H9 (cell line): ENCODE measurements around the gene FHL1. TPM values are rescaled to one million over a fixed set of nuclear protein-coding genes. Genes with fewer than 3 reads are reported as not detected.

Experiments
- DNase-seq: peaks from one replicate; pipeline ENCODE4 v3.0.0-alpha.2; 2017
- H2AFZ ChIP-seq: one replicate; pipeline ENCODE4 v1.6.1; 2013; ENCODE audit warnings: mild to moderate bottlenecking, low read length, control low read depth, moderate library complexity
- H2AK5ac ChIP-seq: 2 replicates; pipeline ENCODE4 v1.6.1; 2013; ENCODE audit warnings: low read length, control low read depth, mixed read lengths; ENCODE audit not compliant: insufficient read length
- H2BK120ac ChIP-seq: one replicate; pipeline ENCODE4 v1.6.1; 2013; ENCODE audit warnings: low read depth, mild to moderate bottlenecking, low read length, control low read depth, inconsistent platforms; ENCODE audit not compliant: poor library complexity, severe bottlenecking
- H2BK12ac ChIP-seq: 2 replicates; pipeline ENCODE4 v1.6.1; 2013; ENCODE audit warnings: low read length, control low read depth, mixed read lengths, low read depth; ENCODE audit not compliant: insufficient read length
- H2BK15ac ChIP-seq: 2 replicates; pipeline ENCODE4 v1.6.1; 2013; ENCODE audit warnings: low read depth, low read length, control low read depth
- H2BK20ac ChIP-seq: one replicate; pipeline ENCODE4 v1.6.1; 2013; ENCODE audit warnings: low read depth, mild to moderate bottlenecking, low read length, control low read depth, inconsistent platforms; ENCODE audit not compliant: poor library complexity, severe bottlenecking
- H2BK5ac ChIP-seq: 2 replicates; pipeline ENCODE4 v1.6.1; 2013; ENCODE audit warnings: low read length, control low read depth, mixed read lengths; ENCODE audit not compliant: insufficient read length
- H3K14ac ChIP-seq: 2 replicates; pipeline ENCODE4 v1.6.1; 2013; ENCODE audit warnings: low read length, control low read depth; ENCODE audit not compliant: insufficient read depth
- H3K18ac ChIP-seq: 2 replicates; pipeline ENCODE4 v1.6.1; 2013; ENCODE audit warnings: low read depth, mild to moderate bottlenecking, mixed read lengths, low read length, control low read depth; ENCODE audit not compliant: insufficient read length
- H3K23ac ChIP-seq: 2 replicates; pipeline ENCODE4 v1.6.1; 2013; ENCODE audit warnings: low read length, control low read depth, mixed read lengths, low read depth; ENCODE audit not compliant: insufficient read length
- H3K23me2 ChIP-seq: 2 replicates; pipeline ENCODE4 v1.6.1; 2013; ENCODE audit warnings: low read depth, mild to moderate bottlenecking, mixed read lengths, low read length, control low read depth; ENCODE audit not compliant: insufficient read length, poor library complexity, severe bottlenecking
- H3K27ac ChIP-seq: 2 replicates; pipeline ENCODE4 v1.5.1; 2013; ENCODE audit warnings: low read length, control low read depth, mixed read lengths, low read depth; ENCODE audit not compliant: insufficient read length
- H3K27me3 ChIP-seq: 2 replicates; pipeline ENCODE4 v1.6.1; 2013; ENCODE audit warnings: low read length, control low read depth, inconsistent platforms; ENCODE audit not compliant: insufficient read depth
- H3K4ac ChIP-seq: 2 replicates; pipeline ENCODE4 v1.6.1; 2013; ENCODE audit warnings: low read depth, mild to moderate bottlenecking, control low read depth, inconsistent platforms, low read length, moderate library complexity
- H3K4me1 ChIP-seq: 2 replicates; pipeline ENCODE4 v1.6.1; 2013; ENCODE audit warnings: low read length, control low read depth, inconsistent platforms; ENCODE audit not compliant: insufficient read depth
- H3K4me2 ChIP-seq: 2 replicates; pipeline ENCODE4 v1.6.1; 2013; ENCODE audit warnings: low read length, control low read depth, mixed read lengths; ENCODE audit not compliant: insufficient read length, insufficient read depth
- H3K56ac ChIP-seq: 2 replicates; pipeline ENCODE4 v1.6.1; 2013; ENCODE audit warnings: low read depth, mild to moderate bottlenecking, mixed read lengths, low read length, control low read depth; ENCODE audit not compliant: insufficient read length
- H3K79me1 ChIP-seq: 2 replicates; pipeline ENCODE4 v1.6.1; 2013; ENCODE audit warnings: low read depth, mild to moderate bottlenecking, moderate library complexity, low read length, control low read depth, inconsistent platforms; ENCODE audit not compliant: insufficient read depth, poor library complexity, severe bottlenecking
- H3K79me2 ChIP-seq: 2 replicates; pipeline ENCODE4 v1.6.1; 2013; ENCODE audit warnings: low read length, control low read depth, inconsistent platforms; ENCODE audit not compliant: insufficient read depth
- H3K9ac ChIP-seq: 2 replicates; pipeline ENCODE4 v1.6.1; 2013; ENCODE audit warnings: low read length, control low read depth, mixed read lengths; ENCODE audit not compliant: insufficient read length; ENCODE audit errors: extremely low read depth
- H3K9me3 ChIP-seq: one replicate; pipeline ENCODE4 v1.6.1; 2013; ENCODE audit warnings: low read depth, low read length, inconsistent platforms; ENCODE audit not compliant: control insufficient read depth
- H3T11ph ChIP-seq: one replicate; pipeline ENCODE4 v1.6.1; 2013; ENCODE audit warnings: mild to moderate bottlenecking, low read length, control low read depth, inconsistent platforms
- H4K20me1 ChIP-seq: one replicate; pipeline ENCODE4 v1.6.1; 2013; ENCODE audit not compliant: control insufficient read depth, insufficient read length, insufficient read depth
- H4K5ac ChIP-seq: 2 replicates; pipeline ENCODE4 v1.6.1; 2013; ENCODE audit warnings: low read depth, mild to moderate bottlenecking, mixed read lengths, low read length, control low read depth; ENCODE audit not compliant: insufficient read length
- H4K8ac ChIP-seq: replicated peaks from 2 replicates; pipeline ENCODE4 v1.6.1; 2013; ENCODE audit warnings: low read length, control low read depth, mixed read lengths, low read depth; ENCODE audit not compliant: insufficient read length
- H4K91ac ChIP-seq: 2 replicates; pipeline ENCODE4 v1.6.1; 2013; ENCODE audit warnings: low read depth, mild to moderate bottlenecking, moderate library complexity, mixed read lengths, low read length, control low read depth; ENCODE audit not compliant: insufficient read length
- H3K27ac Mint-ChIP-seq, 3 experiments: 2 replicates in 2 of 3; 3 replicates in 1 of 3; pipeline ENCODE4 v1.8.0; 2020 to 2021; ENCODE audit warnings: mixed read lengths in 3 of 3, mild to moderate bottlenecking in 1 of 3, moderate library complexity in 1 of 3
- H3K27me3 Mint-ChIP-seq: 2 replicates; pipeline ENCODE4 v1.8.0; 2021; ENCODE audit warnings: low read depth, mild to moderate bottlenecking, moderate library complexity, mixed read lengths
- H3K36me3 Mint-ChIP-seq, 3 experiments: 2 replicates in 2 of 3; 3 replicates in 1 of 3; pipeline ENCODE4 v1.8.0; 2020 to 2021; ENCODE audit warnings: low read depth in 3 of 3, mixed read lengths in 3 of 3; ENCODE audit not compliant: insufficient read depth in 1 of 3
- H3K4me1 Mint-ChIP-seq, 2 experiments: 2 replicates each; pipeline ENCODE4 v1.8.0; 2020; ENCODE audit warnings: mixed read lengths in 2 of 2
- H3K4me3 Mint-ChIP-seq, 2 experiments: 2 replicates in 1 of 2; 3 replicates in 1 of 2; pipeline ENCODE4 v1.8.0; 2020 to 2021; ENCODE audit warnings: mild to moderate bottlenecking in 2 of 2, mixed read lengths in 2 of 2, moderate library complexity in 1 of 2
- H3K9me3 Mint-ChIP-seq, 2 experiments: 2 replicates in 1 of 2; 3 replicates in 1 of 2; pipeline ENCODE4 v1.8.0; 2020; ENCODE audit warnings: mild to moderate bottlenecking in 2 of 2, mixed read lengths in 2 of 2, moderate library complexity in 1 of 2
- CTCF ChIP-seq: fragments of 200-600 bp; sonication (generic); conservative IDR thresholded peaks from 3 replicates; pipeline ENCODE4 v1.8.0; 2021; ENCODE audit warnings: antibody characterized with exemption, mild to moderate bottlenecking
- WGBS: extraction: QIAGEN DNeasy Blood & Tissue Kit; methylation state at CpG from one replicate; pipeline ENCODE4 v1.1.7; 2013; ENCODE audit warnings: missing lambda C conversion rate, low lambda C conversion rate, mixed read lengths; ENCODE audit not compliant: insufficient read length; ENCODE audit errors: extremely low coverage; 5-methylcytosine and 5-hydroxymethylcytosine counted together
- total RNA-seq: library from RNA; stranded (reverse); gene quantifications from 2 replicates; pipeline ENCODE4 v1.2.1, GENCODE V29; 2021

Gene FHL1
- total RNA-seq, 1 experiment from 2014 or later: 20.0 TPM

GRCh38 chrX:136183917-136184316, 36.6 kb downstream of the FHL1 start:
- no peak overlapping the region for H4K8ac ChIP-seq
- H3K4ac ChIP-seq: no peak overlapping the region
- H4K20me1 ChIP-seq: no peaks in the 10 kb centered on the region
- Mint-ChIP-seq H3K9me3 (peaks cover 48 to 57% of the 10 kb centered on the region in 2 experiments), H3K27ac (no peak overlapping the region), H3K4me1 (no peaks in the 10 kb centered on the region), H3K36me3 (0 out of 7 replicates have a peak, but pooled peaks cover 0 to 3% (median 0%) of the 10 kb centered on the region in 3 experiments), H3K27me3 (no peaks in the 10 kb centered on the region), H3K4me3 (no peak overlapping the region)
- no peak for DNase-seq
- no peaks in the 10 kb centered on the region for H3K23me2 ChIP-seq
- no peak overlapping the region for H3K4me2 ChIP-seq
- H3K4me1 ChIP-seq: no peaks in the 10 kb centered on the region
- no peak overlapping the region for H4K5ac ChIP-seq
- H3K23ac ChIP-seq: no peak overlapping the region
- TF ChIP-seq CTCF: no peak
- no peak overlapping the region for H2BK12ac ChIP-seq
- no peak overlapping the region for H3K56ac ChIP-seq
- H2BK5ac ChIP-seq: no peak overlapping the region
- H4K91ac ChIP-seq: no peak overlapping the region
- no peaks in the 10 kb centered on the region for H3K79me1 ChIP-seq
- H2BK20ac ChIP-seq: no peak overlapping the region
- no peak overlapping the region for H2BK120ac ChIP-seq
- H3K9ac ChIP-seq: no peak overlapping the region
- H2AK5ac ChIP-seq: no peak overlapping the region
- H3K14ac ChIP-seq: no peak overlapping the region
- no peak overlapping the region for H2BK15ac ChIP-seq
- H3K27me3 ChIP-seq: no peaks in the 10 kb centered on the region
- no peak overlapping the region for H3K18ac ChIP-seq
- no CpG with 5 or more reads among the region's 1 CpG for WGBS
- no peak overlapping the region for H3K27ac ChIP-seq
- peaks cover 38% of the 10 kb centered on the region for H3K9me3 ChIP-seq
- no peak overlapping the region for H2AFZ ChIP-seq
- H3K79me2 ChIP-seq: no peaks in the 10 kb centered on the region
- no peak overlapping the region for H3T11ph ChIP-seq
